NCI-H226 (cell line): ENCODE data around the gene MPO.
A peak's percentile ranks its signal among the peaks of the same experiment; 100 is the strongest.

ENCODE experiments used
- DNase-seq: peaks from one replicate; pipeline ENCODE4 v3.0.0-alpha.2; 2015

The MPO gene

GRCh38 chr17:58262149-58262548 is 18.6 kb downstream of the MPO start:
- DNase-seq, result no peak

GRCh38 chr17:58254803-58255202 is 25.9 kb downstream of the MPO start:
- DNase-seq, result no peak

- no peak for DNase-seq
Measured at GRCh38 chr17:58253082-58253481, 27.7 kb downstream of the MPO start.

GRCh38 chr17:58252141-58252540 is 28.6 kb downstream of the MPO start:
- no peak for DNase-seq

GRCh38 chr17:58250344-58251011 is 30.3 kb downstream of the MPO start:
- no peak for DNase-seq

GRCh38 chr17:58249270-58250133 is 31.2 kb downstream of the MPO start:
- DNase-seq, result peak; percentile 31

GRCh38 chr17:58248955-58249269 is 31.8 kb downstream of the MPO start:
- no peak for DNase-seq

GRCh38 chr17:58247511-58248363 is 33.0 kb downstream of the MPO start:
- DNase-seq, result no peak

GRCh38 chr17:58246781-58247180 is 34.0 kb downstream of the MPO start:
- DNase-seq, result no peak

- DNase-seq, result no peak
Measured at GRCh38 chr17:58246104-58246740, 34.5 kb downstream of the MPO start.

- no peak for DNase-seq
Measured at GRCh38 chr17:58245428-58246103, 35.2 kb downstream of the MPO start.

- DNase-seq, result no peak
Measured at GRCh38 chr17:58244963-58245362, 35.8 kb downstream of the MPO start.

GRCh38 chr17:58242171-58242784 is 38.5 kb downstream of the MPO start:
- DNase-seq, result peak; percentile 28

- DNase-seq, result no peak
Measured at GRCh38 chr17:58239987-58240386, 40.7 kb downstream of the MPO start.

GRCh38 chr17:58238147-58238634 is 42.5 kb downstream of the MPO start, which contains the start of gene LPO:
TSS of gene LPO (plus strand) at chr17:58238584. CDS start at chr17:58242980, 4,396 bp downstream.
- no peak for DNase-seq

GRCh38 chr17:58236394-58236793 is 44.3 kb downstream of the MPO start:
- no peak for DNase-seq

- no peak for DNase-seq
Measured at GRCh38 chr17:58235821-58236220, 44.9 kb downstream of the MPO start.

GRCh38 chr17:58234512-58234911 is 46.2 kb downstream of the MPO start:
- DNase-seq, result no peak

- DNase-seq, result no peak
Measured at GRCh38 chr17:58233543-58233942, 47.2 kb downstream of the MPO start.

- peak; percentile 98 for DNase-seq
Measured at GRCh38 chr17:58232707-58233156, 48.0 kb downstream of the MPO start.

GRCh38 chr17:58231641-58232040 is 49.1 kb downstream of the MPO start:
- no peak for DNase-seq

- no peak for DNase-seq
Measured at GRCh38 chr17:58229881-58230280, 50.9 kb downstream of the MPO start.
